Measurements from ENCODE around the gene SIAH2.

GRCh38 chr3:150744919-150745211 lies 18.1 kb downstream of the SIAH2 start:
- TF ChIP-seq CTCF (IDR thresholded peaks at IDR 0.05): no peak
- no peak for TF ChIP-seq POLR2A (IDR thresholded peaks at IDR 0.05)

Data from thyroid gland (tissue), 4 donors.